NCI-H2196 (cell line): Measurements from ENCODE around the gene CXCL12.

Experiments used
- DNase-seq: peaks from one replicate; lab custom pipeline; 2025; ENCODE audit not compliant: unreplicated experiment; lab: John Stamatoyannopoulos, UW

CXCL12 gene

GRCh38 chr10:44335330-44336021 lies 49.4 kb downstream of the CXCL12 start:
- DNase-seq, result no peak

GRCh38 chr10:44334621-44335184 lies 50.2 kb downstream of the CXCL12 start:
- no peak for DNase-seq

GRCh38 chr10:44334091-44334490 lies 50.8 kb downstream of the CXCL12 start:
- no peak for DNase-seq

- DNase-seq, result no peak
Measured at GRCh38 chr10:44333511-44333910, 51.4 kb downstream of the CXCL12 start.

- DNase-seq, result no peak
Measured at GRCh38 chr10:44332465-44332864, 52.4 kb downstream of the CXCL12 start.

- DNase-seq, result no peak
Measured at GRCh38 chr10:44330431-44330830, 54.5 kb downstream of the CXCL12 start.

- DNase-seq, result no peak
Measured at GRCh38 chr10:44327461-44327860, 57.4 kb downstream of the CXCL12 start.
